IMR-90 (cell line): ENCODE data around the gene PSKH1. TPM values are rescaled to one million over a fixed set of nuclear protein-coding genes. Genes with fewer than 3 reads are reported as not detected.

Experiments
- ATAC-seq: fragments of 200-7000 bp; cut with Tn5 transposase; 2 replicates; pipeline ENCODE4 v1.9.1; 2020; ENCODE audit warnings: low read depth, mild to moderate bottlenecking, moderate library complexity
- BruUV-seq: library from RNA; stranded (reverse); fragments of 400-500 nt; replicated peaks from 2 replicates; lab custom pipeline; 2021; lab: Mats Ljungman, UMichigan
- CTCF ChIA-PET: fragments of 300-600 bp; formaldehyde crosslinking; extraction: SDS; loops from one replicate; lab custom pipeline; 2021; ENCODE audit warnings: antibody characterized with exemption; lab: Yijun Ruan, JAX
- POLR2A ChIA-PET: fragments of 300-600 bp; sonication (Branson Sonifier 250); formaldehyde crosslinking; loops from one replicate; lab custom pipeline; 2022; ENCODE audit warnings: antibody characterized with exemption; ENCODE audit not compliant: unreplicated experiment; lab: Charles Lee
- DNase-seq: peaks from one replicate; pipeline ENCODE4 v3.0.0; 2013
- H2AFZ ChIP-seq: replicated peaks from 2 replicates; pipeline ENCODE3; 2013; ENCODE audit warnings: low read length, mild to moderate bottlenecking; ENCODE audit not compliant: poor library complexity
- H2AK5ac ChIP-seq: 2 replicates; pipeline ENCODE4 v1.6.1; 2013; ENCODE audit warnings: low read depth, low read length, inconsistent platforms
- H2AK9ac ChIP-seq: replicated peaks from 2 replicates; pipeline ENCODE3; 2013; ENCODE audit warnings: mild to moderate bottlenecking, low read depth, low read length, moderate library complexity; ENCODE audit not compliant: poor library complexity
- H2BK120ac ChIP-seq: 2 replicates; pipeline ENCODE4 v1.6.1; 2013; ENCODE audit warnings: low read depth, low read length, inconsistent platforms
- H2BK15ac ChIP-seq: 3 replicates; pipeline ENCODE4 v1.6.1; 2013; ENCODE audit warnings: low read depth, low read length, inconsistent platforms
- H2BK20ac ChIP-seq: 2 replicates; pipeline ENCODE4 v1.6.1; 2013; ENCODE audit warnings: low read depth, mild to moderate bottlenecking, inconsistent platforms, low read length, moderate library complexity
- H2BK5ac ChIP-seq: 2 replicates; pipeline ENCODE4 v1.6.1; 2013; ENCODE audit warnings: mild to moderate bottlenecking, low read depth, low read length, inconsistent platforms; ENCODE audit not compliant: poor library complexity, severe bottlenecking
- H3K14ac ChIP-seq: replicated peaks from 2 replicates; pipeline ENCODE4 v1.6.1; 2013; ENCODE audit warnings: low read depth, low read length, inconsistent platforms
- H3K18ac ChIP-seq: 2 replicates; pipeline ENCODE4 v1.6.1; 2013; ENCODE audit warnings: low read depth, low read length, control low read depth
- H3K23ac ChIP-seq: 2 replicates; pipeline ENCODE4 v1.6.1; 2013; ENCODE audit warnings: low read depth, low read length, inconsistent platforms
- H3K27ac ChIP-seq: 2 replicates; pipeline ENCODE4 v1.5.1; 2013; ENCODE audit warnings: mild to moderate bottlenecking, control low read depth, low read length; ENCODE audit not compliant: insufficient read depth
- H3K27me3 ChIP-seq: 2 replicates; pipeline ENCODE4 v1.6.1; 2013; ENCODE audit warnings: low read length; ENCODE audit not compliant: control insufficient read depth, insufficient read depth
- H3K36me3 ChIP-seq: 2 replicates; pipeline ENCODE4 v1.6.1; 2013; ENCODE audit warnings: low read length, mixed read lengths; ENCODE audit not compliant: control insufficient read depth, insufficient read depth
- H3K4ac ChIP-seq: 2 replicates; pipeline ENCODE4 v1.6.1; 2013; ENCODE audit warnings: low read depth, low read length, inconsistent platforms
- H3K4me1 ChIP-seq: 2 replicates; pipeline ENCODE4 v1.6.1; 2013; ENCODE audit warnings: low read length, mixed read lengths; ENCODE audit not compliant: control insufficient read depth, insufficient read depth
- H3K4me2 ChIP-seq: 2 replicates; pipeline ENCODE4 v1.6.1; 2013; ENCODE audit warnings: low read depth, mild to moderate bottlenecking, control low read depth, low read length, moderate library complexity
- H3K4me3 ChIP-seq: 2 replicates; pipeline ENCODE4 v1.5.1; 2013; ENCODE audit warnings: low read depth, mild to moderate bottlenecking, control low read depth, low read length, moderate library complexity; ENCODE audit not compliant: insufficient read depth
- H3K56ac ChIP-seq: 2 replicates; pipeline ENCODE4 v1.6.1; 2013; ENCODE audit warnings: low read length, inconsistent platforms; ENCODE audit not compliant: insufficient read depth; ENCODE audit errors: extremely low read depth
- H3K79me1 ChIP-seq, 2 experiments: 2 replicates each; pipeline ENCODE4 v1.6.1; 2013; ENCODE audit warnings: low read length in 2 of 2, inconsistent platforms in 1 of 2, low read depth in 1 of 2
- H3K9ac ChIP-seq: 2 replicates; pipeline ENCODE4 v1.6.1; 2013; ENCODE audit warnings: low read depth, low read length, control low read depth
- H3K9me1 ChIP-seq: 2 replicates; pipeline ENCODE4 v1.6.1; 2013; ENCODE audit warnings: low read length, inconsistent platforms; ENCODE audit not compliant: insufficient read depth
- H3K9me3 ChIP-seq: 2 replicates; pipeline ENCODE4 v1.6.1; 2013; ENCODE audit warnings: low read length; ENCODE audit not compliant: control insufficient read depth, insufficient read depth
- H4K20me1 ChIP-seq: 2 replicates; pipeline ENCODE4 v1.6.1; 2013; ENCODE audit warnings: low read length, inconsistent platforms; ENCODE audit not compliant: insufficient read depth
- H4K5ac ChIP-seq: 2 replicates; pipeline ENCODE4 v1.6.1; 2013; ENCODE audit warnings: mild to moderate bottlenecking, low read depth, low read length, control low read depth
- H4K8ac ChIP-seq, 2 experiments: 2 replicates each; pipeline ENCODE4 v1.6.1; 2013; ENCODE audit warnings: low read depth in 2 of 2, low read length in 2 of 2, control low read depth in 1 of 2, inconsistent platforms in 1 of 2
- H4K91ac ChIP-seq: 2 replicates; pipeline ENCODE4 v1.6.1; 2013; ENCODE audit warnings: low read depth, low read length, inconsistent platforms; ENCODE audit not compliant: insufficient read depth
- MAZ ChIP-seq: IDR thresholded peaks from 2 replicates; pipeline ENCODE4 v1.6.1; 2012; ENCODE audit warnings: low read depth, mild to moderate bottlenecking, low read length, improper control_type of control experiment, moderate library complexity, borderline replicate concordance
- SMC3 ChIP-seq: fragments of 150-350 bp; IDR thresholded peaks from 2 replicates; pipeline ENCODE4 v1.6.1; 2016; ENCODE audit warnings: low read depth, mild to moderate bottlenecking, antibody characterized with exemption, low read length, moderate library complexity
- WGBS, 2 experiments: methylation state at CpG; one replicate each; pipeline versions ENCODE4 v1.1.5 to v1.1.7; 2013; ENCODE audit warnings: missing lambda C conversion rate in 2 of 2; ENCODE audit not compliant: insufficient read length in 1 of 2; ENCODE audit errors: extremely low coverage in 2 of 2; 5-methylcytosine and 5-hydroxymethylcytosine counted together
- dilution Hi-C: fragments of 300-500 bp; cut with HindIII; formaldehyde crosslinking; loops from one replicate; pipeline ENCODE4 v1.14.3; 2018; ENCODE audit warnings: low sequenced_read_pairs; ENCODE audit not compliant: unreplicated experiment
- in situ Hi-C: fragments of 300-500 bp; cut with MboI; formaldehyde crosslinking; loops from 3 replicates; pipeline ENCODE4 v1.14.3; 2019; ENCODE audit warnings: low sequenced_read_pairs, inconsistent platforms, mixed read lengths
- intact Hi-C: fragments of 100-400 bp; cut with micrococcal nuclease; formaldehyde crosslinking; loops from 2 replicates; pipeline ENCODE4 v1.10.0; 2022
- polyA plus RNA-seq, 3 experiments: library from polyadenylated mRNA; depleted of rRNA; stranded (reverse); fragments of >200 nt; gene quantifications; 2 replicates each; pipeline ENCODE4 v1.2.3, GENCODE V29; 2012; ENCODE audit warnings: low replicate concordance in 1 of 3
- total RNA-seq: library from RNA; depleted of rRNA; stranded (reverse); fragments of >200 nt; gene quantifications from 2 replicates; pipeline ENCODE4 v1.2.3, GENCODE V29; 2012

The PSKH1 gene
- total and polyA plus RNA-seq, 2 of the 4 experiments (the other 2 are of a cell fraction) = 11.5 to 26.7 TPM

DNA sequence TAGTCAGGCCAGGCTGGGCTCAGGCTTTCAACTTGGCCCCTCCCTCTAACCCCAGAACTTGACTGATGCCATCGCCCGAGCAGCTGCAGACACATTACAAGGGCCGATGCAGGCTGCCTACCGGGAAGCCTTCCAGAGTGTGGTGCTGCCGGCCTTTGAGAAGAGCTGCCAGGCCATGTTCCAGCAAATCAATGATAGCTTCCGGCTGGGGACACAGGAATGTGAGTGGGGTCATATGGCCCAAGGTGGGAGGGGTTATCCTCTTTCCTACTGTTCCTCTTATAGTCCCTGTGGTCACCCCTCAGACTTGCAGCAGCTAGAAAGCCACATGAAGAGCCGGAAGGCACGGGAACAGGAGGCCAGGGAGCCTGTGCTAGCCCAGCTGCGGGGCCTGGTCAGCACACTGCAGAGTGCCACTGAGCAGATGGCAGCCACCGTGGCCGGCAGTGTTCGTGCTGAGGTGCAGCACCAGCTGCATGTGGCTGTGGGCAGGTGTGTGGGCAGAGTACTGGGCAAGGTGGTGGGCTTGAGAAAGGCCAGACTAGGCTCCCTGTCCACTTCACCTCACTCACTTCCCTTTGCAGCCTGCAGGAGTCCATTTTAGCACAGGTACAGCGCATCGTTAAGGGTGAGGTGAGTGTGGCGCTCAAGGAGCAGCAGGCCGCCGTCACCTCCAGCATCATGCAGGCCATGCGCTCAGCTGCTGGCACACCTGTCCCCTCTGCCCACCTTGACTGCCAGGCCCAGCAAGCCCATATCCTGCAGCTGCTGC is 10.5 kb upstream of the PSKH1 start:
- Histone ChIP-seq H3K4me2 (no peak overlapping the region), H3K27ac (no peak overlapping the region), H3K18ac (no peak overlapping the region), H2BK20ac (no peak overlapping the region), H3K14ac (no peak overlapping the region), H4K8ac (no peak overlapping the region), H2AK5ac (no peak overlapping the region), H3K9ac (no peak overlapping the region), H3K36me3 (peaks cover 68% of the 10 kb centered on the region), H2AK9ac (peak overlapping the region; percentile 45), H3K4me1 (peaks cover 4% of the 10 kb centered on the region; the same call in 1 of the 2 replicates), H3K9me3 (no peaks in the 10 kb centered on the region), H3K23ac (no peak overlapping the region), H3K4me3 (no peak overlapping the region), H2BK5ac (no peak overlapping the region), H3K56ac (no peak overlapping the region), H2AFZ (peak overlapping the region; percentile 38), H3K27me3 (no peaks in the 10 kb centered on the region), H4K5ac (no peak overlapping the region), H4K91ac (no peak overlapping the region), H3K9me1 (no peaks in the 10 kb centered on the region), H2BK15ac (no peak overlapping the region), H3K79me1 (peaks cover 0 to 11% of the 10 kb centered on the region in 2 experiments; a peak in 2 of 4 replicates), H4K20me1 (peaks cover 34% of the 10 kb centered on the region), H3K4ac (no peak overlapping the region), H2BK120ac (no peak overlapping the region)
- intact Hi-C loops (loop anchor here (1.0 kb wide), 1 partner anchor 46 kb away; no protein-coding TSS in a partner anchor), in situ Hi-C loops (no loop called here), dilution Hi-C loops (no loop called here)
- DNase-seq (no peak), ATAC-seq (no peak; the same call in 1 of the 2 replicates)
- CTCF ChIA-PET = interaction anchor here (0.6 to 1.6 kb wide), 4 partner anchors 10 to 46 kb away, joined by 3 to 8 read pairs (median 6); partner anchors contain the start of gene PSKH1
- TF ChIP-seq SMC3 (no peak), MAZ (no peak)
- 100% methylated on average over 5 of the region's 18 CpGs; no CpG with 5 or more reads in 1 of the 2 experiments for WGBS, 2 experiments
- BruUV-seq = no TSS peak
- POLR2A ChIA-PET = no interaction called here
